Bronchial epithelial cell (primary cell): ENCODE results near the gene KIF3B. TPM values are rescaled to one million over a fixed set of nuclear protein-coding genes. Genes with fewer than 3 reads are reported as not detected.

ENCODE experiments used
- DNase-seq: peaks from one replicate; pipeline ENCODE4 v3.0.0-alpha.2; 2010; ENCODE audit warnings: low read depth
- FAIRE-seq: peaks from 2 replicates; lab custom pipeline; 2011; peaks lifted over from hg19 to GRCh38; lab: Jason Lieb, UNC
- H3K27me3 ChIP-seq: 2 replicates; pipeline ENCODE4 v1.5.1; 2011; ENCODE audit warnings: low read length; ENCODE audit not compliant: control insufficient read depth, insufficient read depth
- H3K36me3 ChIP-seq: 2 replicates; pipeline ENCODE4 v1.5.1; 2011; ENCODE audit warnings: low read length; ENCODE audit not compliant: control insufficient read depth, insufficient read depth
- H3K4me3 ChIP-seq: 2 replicates; pipeline ENCODE4 v1.5.1; 2011; ENCODE audit warnings: mild to moderate bottlenecking, low read depth, low read length, control low read depth
- total RNA-seq: library from RNA; depleted of rRNA; stranded (reverse); fragments of >200 nt; gene quantifications from 2 replicates; pipeline ENCODE4 v1.2.1, GENCODE V29; 2014
- TF ChIP-seq, protein P1 (sequence below): IDR thresholded peaks from 2 replicates; pipeline ENCODE4 v1.5.1; 2011; ENCODE audit warnings: mild to moderate bottlenecking, moderate library complexity, low read length, control low read depth, inconsistent platforms; ENCODE audit not compliant: insufficient read depth, severe bottlenecking

The KIF3B gene
- total RNA-seq, 1 donor from 2014 or later, result 11.1 TPM

DNA sequence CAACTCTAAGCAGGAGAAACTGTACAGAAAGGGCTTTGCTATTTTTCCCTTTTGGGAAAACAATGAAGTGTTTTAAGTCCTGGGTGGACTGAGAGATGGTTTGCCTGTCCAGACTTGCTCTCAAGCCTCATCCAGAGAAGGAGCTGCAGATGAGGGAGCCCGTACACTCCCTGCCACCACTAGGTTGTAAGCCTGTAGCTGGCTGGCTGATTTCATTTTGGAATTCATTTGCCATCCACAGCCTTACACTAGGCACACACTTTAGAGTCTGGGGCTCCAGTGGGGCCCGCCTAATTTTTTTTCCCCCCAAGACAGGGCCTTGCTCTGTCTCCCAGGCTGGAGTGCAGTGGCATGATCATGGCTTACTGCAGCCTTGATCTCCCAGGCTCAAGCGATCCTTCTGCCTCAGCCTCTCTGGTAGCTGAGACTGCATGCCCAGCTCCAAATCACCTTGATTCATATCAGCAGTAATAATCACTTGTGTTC, 41.4 kb upstream of the KIF3B start:
- no peak overlapping the region for H3K4me3 ChIP-seq
- H3K27me3 ChIP-seq, result no peaks in the 10 kb centered on the region
- peak; percentile 63 for DNase-seq
- FAIRE-seq, result no peak
- TF ChIP-seq, protein P1, sequence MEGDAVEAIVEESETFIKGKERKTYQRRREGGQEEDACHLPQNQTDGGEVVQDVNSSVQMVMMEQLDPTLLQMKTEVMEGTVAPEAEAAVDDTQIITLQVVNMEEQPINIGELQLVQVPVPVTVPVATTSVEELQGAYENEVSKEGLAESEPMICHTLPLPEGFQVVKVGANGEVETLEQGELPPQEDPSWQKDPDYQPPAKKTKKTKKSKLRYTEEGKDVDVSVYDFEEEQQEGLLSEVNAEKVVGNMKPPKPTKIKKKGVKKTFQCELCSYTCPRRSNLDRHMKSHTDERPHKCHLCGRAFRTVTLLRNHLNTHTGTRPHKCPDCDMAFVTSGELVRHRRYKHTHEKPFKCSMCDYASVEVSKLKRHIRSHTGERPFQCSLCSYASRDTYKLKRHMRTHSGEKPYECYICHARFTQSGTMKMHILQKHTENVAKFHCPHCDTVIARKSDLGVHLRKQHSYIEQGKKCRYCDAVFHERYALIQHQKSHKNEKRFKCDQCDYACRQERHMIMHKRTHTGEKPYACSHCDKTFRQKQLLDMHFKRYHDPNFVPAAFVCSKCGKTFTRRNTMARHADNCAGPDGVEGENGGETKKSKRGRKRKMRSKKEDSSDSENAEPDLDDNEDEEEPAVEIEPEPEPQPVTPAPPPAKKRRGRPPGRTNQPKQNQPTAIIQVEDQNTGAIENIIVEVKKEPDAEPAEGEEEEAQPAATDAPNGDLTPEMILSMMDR, result no peak
- peaks cover 14% of the 10 kb centered on the region for H3K36me3 ChIP-seq

DNA sequence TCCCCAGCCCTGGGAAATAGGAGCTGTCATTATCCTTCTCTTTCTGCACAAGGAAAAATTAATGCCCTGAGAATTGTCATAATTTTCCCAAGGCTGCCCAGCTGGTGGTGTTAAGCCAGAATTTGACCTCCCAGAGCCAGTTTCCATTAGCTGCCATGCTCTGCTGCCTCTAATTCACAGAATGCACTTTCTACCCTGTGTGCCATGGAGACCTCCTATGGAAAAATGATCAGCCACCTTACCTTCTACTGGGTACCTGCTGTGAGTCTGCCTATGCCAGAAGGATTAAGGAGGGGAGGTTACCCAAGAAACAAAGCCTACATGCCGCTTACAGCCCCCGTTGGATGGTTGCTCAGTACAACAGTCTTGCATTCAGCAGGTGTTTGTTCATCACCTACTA, 40.6 kb upstream of the KIF3B start:
- DNase-seq (no peak), FAIRE-seq (no peak)
- TF ChIP-seq, protein P1, result no peak
- H3K4me3 ChIP-seq, result no peak overlapping the region
- H3K36me3 ChIP-seq, result peaks cover 14% of the 10 kb centered on the region
- no peaks in the 10 kb centered on the region for H3K27me3 ChIP-seq

DNA sequence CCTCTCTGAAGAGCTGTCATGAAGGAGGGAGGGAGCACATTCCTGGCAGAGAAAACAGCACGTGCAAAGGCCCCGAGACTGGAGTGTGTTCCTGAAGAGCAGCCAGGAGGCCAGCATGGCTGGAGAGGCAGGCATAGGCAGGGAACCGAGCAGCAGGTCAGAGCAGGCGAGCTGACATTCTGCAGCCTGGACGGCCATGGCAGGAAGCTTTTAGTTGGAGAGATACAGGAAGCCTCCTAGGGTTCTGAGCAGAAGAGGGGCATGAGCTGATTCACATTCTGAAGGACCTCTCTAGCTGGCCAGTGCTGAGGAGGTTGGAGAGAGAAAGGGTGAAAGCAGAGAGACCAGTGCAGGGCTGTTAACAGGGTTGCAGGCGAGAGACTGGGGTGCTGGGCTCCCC, 40.0 kb upstream of the KIF3B start:
- TF ChIP-seq, protein P1, result no peak
- no peak for DNase-seq
- no peak overlapping the region for H3K4me3 ChIP-seq
- H3K36me3 ChIP-seq, result peaks cover 13% of the 10 kb centered on the region
- FAIRE-seq, result no peak
- no peaks in the 10 kb centered on the region for H3K27me3 ChIP-seq

DNA sequence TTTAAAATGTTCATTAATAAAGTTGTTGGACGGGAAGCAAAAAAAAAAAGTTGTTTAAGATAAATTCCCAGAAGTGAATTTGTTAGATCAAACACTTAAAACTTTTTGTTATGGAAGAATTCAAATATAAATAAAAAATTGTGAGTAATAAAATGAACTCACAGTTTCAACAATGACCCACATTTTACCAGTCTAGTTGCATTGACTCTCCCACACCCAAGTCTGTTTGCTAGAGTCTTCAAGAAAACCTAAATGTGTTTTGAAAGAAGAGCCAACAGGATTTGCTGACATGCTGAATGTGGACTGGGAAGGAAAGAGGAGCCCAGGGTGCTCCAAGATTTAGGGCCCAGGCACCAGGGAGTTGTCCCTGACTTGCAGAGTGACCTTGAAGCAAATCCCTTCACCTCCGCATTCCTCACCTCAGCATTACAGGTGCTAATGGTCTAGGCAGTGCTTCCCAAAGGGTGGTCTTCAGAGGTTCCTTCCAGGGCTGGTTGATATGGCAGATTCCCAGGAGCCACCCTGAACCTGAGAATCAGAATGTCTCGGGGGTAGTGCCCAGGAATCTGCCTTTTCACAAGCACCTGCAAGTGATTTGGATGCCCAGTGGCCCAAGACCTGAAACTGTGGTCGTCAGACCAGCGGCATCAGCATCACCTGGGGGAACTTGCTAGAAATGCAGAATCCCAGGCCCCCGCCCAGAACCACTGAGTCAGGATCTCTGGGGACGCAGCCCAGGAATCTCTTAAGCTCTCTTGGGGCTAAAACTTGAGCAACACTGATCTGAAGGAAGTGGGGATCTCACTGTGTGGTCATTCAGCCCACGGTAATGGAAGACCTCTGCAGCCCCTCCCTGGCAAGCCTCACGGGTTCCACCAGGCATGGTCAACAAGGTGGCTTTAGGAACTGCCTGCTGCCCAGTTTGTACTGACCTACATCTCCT, 38.7 kb upstream of the KIF3B start:
- Histone ChIP-seq H3K36me3 (peaks cover 5% of the 10 kb centered on the region), H3K27me3 (no peaks in the 10 kb centered on the region), H3K4me3 (no peak overlapping the region)
- FAIRE-seq, result no peak
- TF ChIP-seq, protein P1, result no peak
- no peak for DNase-seq

DNA sequence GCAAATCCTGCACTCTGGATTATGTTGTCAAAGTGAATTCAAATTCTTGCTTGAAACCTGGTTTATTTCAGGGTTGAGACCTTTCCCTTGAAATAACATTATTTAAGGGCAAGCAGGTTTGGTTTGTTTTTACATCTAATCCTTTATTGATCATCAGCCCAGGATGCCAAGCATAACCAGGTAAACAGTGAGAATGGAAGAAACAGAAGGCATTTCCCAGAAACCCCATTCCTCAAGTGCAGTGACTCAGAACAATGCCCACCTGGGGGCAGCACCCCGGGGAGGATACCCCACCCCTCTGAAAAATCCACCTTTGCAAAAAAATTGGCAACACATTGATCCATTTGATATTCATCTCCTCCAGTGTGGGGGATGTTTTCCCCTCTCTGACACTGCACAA, 37.2 kb upstream of the KIF3B start:
- H3K36me3 ChIP-seq, result no peaks in the 10 kb centered on the region
- TF ChIP-seq, protein P1, result no peak
- no peaks in the 10 kb centered on the region for H3K27me3 ChIP-seq
- DNase-seq, result no peak
- no peak overlapping the region for H3K4me3 ChIP-seq
- no peak for FAIRE-seq
